SH-SY5Y (cell line): Measurements from ENCODE around the gene AHRR.

Experiments used
- GATA2 ChIP-seq: IDR thresholded peaks from 2 replicates; pipeline ENCODE4 v1.6.1; 2011; ENCODE audit warnings: mild to moderate bottlenecking, low read depth, low read length
- GATA3 ChIP-seq: IDR thresholded peaks from 2 replicates; pipeline ENCODE4 v1.6.1; 2011; ENCODE audit warnings: low read depth, mild to moderate bottlenecking, low read length, moderate library complexity

- TF ChIP-seq GATA3 (no peak), GATA2 (no peak)
Observed at GRCh38 chr5:395156-395920, 73.8 kb downstream of the AHRR start.
